Activated CD8-positive, alpha-beta T cell treated with anti-CD3 and anti-CD28 coated beads for 36 hours (primary cell): ENCODE measurements around the gene PLEKHG3. TPM values are rescaled to one million over a fixed set of nuclear protein-coding genes. Genes with fewer than 3 reads are reported as not detected.

Experiments used
- ATAC-seq: fragments of 200-7000 bp; cut with Tn5 transposase; one replicate; pipeline ENCODE4 v1.10.0; 2021; ENCODE audit warnings: mild to moderate bottlenecking, moderate library complexity
- CTCF ChIA-PET: fragments of 350-600 bp; sonication (Branson Sonifier 250); formaldehyde crosslinking; loops from one replicate; lab custom pipeline; 2021; ENCODE audit warnings: antibody characterized with exemption; lab: Charles Lee
- POLR2A ChIA-PET: fragments of 350-600 bp; sonication (Branson Sonifier 250); formaldehyde crosslinking; loops from one replicate; lab custom pipeline; 2021; ENCODE audit warnings: antibody characterized with exemption; lab: Charles Lee
- DNase-seq: peaks from one replicate; pipeline ENCODE4 v3.0.0-alpha.2; 2020
- H3K27ac Mint-ChIP-seq: one replicate; pipeline ENCODE4 v1.8.0; 2021; ENCODE audit warnings: mild to moderate bottlenecking, mixed read lengths
- H3K27me3 Mint-ChIP-seq: one replicate; pipeline ENCODE4 v1.8.0; 2021; ENCODE audit warnings: mixed read lengths
- H3K36me3 Mint-ChIP-seq: one replicate; pipeline ENCODE4 v1.8.0; 2021; ENCODE audit warnings: low read depth, mixed read lengths
- H3K4me1 Mint-ChIP-seq: one replicate; pipeline ENCODE4 v1.8.0; 2021; ENCODE audit warnings: low read depth, mixed read lengths
- H3K4me3 Mint-ChIP-seq: one replicate; pipeline ENCODE4 v1.8.0; 2021; ENCODE audit warnings: mild to moderate bottlenecking, moderate library complexity, mixed read lengths
- H3K9me3 Mint-ChIP-seq: one replicate; pipeline ENCODE4 v1.8.0; 2021; ENCODE audit warnings: mixed read lengths
- intact Hi-C: fragments of 100-400 bp; cut with micrococcal nuclease; formaldehyde crosslinking; loops from one replicate; pipeline ENCODE4 v1.10.0; 2022
- total RNA-seq, 2 experiments: library from RNA; stranded (reverse); gene quantifications; one replicate each; pipeline ENCODE4 v1.2.3, GENCODE V29; 2021
- TF ChIP-seq, protein P1 (sequence below): fragments of 200-600 bp; IDR thresholded peaks from one replicate; pipeline ENCODE4 v1.8.0; 2022; ENCODE audit warnings: antibody characterized with exemption, mild to moderate bottlenecking

PLEKHG3 gene
- total RNA-seq, 2 experiments from 2014 or later = 2.7 to 2.8 TPM

DNA sequence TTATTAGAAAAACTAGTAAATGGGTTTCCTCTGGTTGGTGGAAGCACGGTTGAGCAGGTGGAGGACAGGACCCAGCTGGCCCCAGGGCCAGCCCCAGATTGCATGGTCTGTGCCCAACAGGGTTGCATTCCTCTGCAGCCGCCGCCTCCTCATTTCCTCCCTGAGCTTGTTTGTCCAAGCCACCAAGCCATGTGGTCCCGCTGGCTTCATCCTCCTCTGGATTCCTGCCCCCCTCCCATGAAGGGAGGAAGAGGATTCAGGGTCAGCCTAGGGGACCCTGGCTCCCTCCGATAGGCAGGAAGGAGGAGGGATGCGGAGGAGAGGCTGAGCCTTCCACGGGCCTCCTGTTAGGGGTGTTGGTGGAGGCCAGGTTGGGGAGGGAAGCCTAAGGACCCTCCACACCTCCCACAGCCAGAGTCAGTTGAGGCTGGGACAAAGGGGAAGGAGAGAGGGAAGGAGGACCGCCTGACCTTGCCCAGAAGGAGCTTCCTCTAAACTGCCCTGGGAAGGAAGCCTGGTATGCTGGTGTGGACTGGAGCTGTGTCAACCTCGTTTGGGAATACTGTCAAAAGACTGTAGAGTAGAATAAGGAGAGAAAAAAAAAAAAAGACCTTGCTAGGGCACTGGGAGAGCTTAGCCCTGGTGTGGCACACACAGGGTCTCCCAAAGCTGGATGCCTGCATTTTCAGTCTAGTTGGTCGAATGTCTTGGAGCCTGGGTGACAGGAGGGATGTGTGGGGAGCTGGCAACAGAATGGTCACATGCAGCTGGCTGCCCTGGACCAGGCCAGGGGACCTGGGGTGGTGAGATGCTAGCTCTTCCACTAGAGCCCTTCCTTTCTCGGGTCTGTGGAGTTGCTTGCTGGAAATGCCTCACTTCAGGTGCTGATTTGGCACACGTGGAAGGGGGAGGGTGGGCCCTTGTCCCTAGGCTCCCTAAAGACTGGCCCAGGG is 42.4 kb downstream of the PLEKHG3 start:
- DNase-seq (no peak), ATAC-seq (no peak)
- POLR2A ChIA-PET = no interaction called here
- Mint-ChIP-seq H3K4me3 (no peak overlapping the region), H3K9me3 (no peaks in the 10 kb centered on the region), H3K36me3 (no peaks in the 10 kb centered on the region), H3K27ac (no peak overlapping the region), H3K27me3 (no peaks in the 10 kb centered on the region), H3K4me1 (no peaks in the 10 kb centered on the region)
- CTCF ChIA-PET = interaction anchor here (1.3 kb wide), 1 partner anchor 19 kb away, joined by 3 read pairs; no protein-coding TSS in a partner anchor
- TF ChIP-seq, protein P1, sequence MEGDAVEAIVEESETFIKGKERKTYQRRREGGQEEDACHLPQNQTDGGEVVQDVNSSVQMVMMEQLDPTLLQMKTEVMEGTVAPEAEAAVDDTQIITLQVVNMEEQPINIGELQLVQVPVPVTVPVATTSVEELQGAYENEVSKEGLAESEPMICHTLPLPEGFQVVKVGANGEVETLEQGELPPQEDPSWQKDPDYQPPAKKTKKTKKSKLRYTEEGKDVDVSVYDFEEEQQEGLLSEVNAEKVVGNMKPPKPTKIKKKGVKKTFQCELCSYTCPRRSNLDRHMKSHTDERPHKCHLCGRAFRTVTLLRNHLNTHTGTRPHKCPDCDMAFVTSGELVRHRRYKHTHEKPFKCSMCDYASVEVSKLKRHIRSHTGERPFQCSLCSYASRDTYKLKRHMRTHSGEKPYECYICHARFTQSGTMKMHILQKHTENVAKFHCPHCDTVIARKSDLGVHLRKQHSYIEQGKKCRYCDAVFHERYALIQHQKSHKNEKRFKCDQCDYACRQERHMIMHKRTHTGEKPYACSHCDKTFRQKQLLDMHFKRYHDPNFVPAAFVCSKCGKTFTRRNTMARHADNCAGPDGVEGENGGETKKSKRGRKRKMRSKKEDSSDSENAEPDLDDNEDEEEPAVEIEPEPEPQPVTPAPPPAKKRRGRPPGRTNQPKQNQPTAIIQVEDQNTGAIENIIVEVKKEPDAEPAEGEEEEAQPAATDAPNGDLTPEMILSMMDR = no peak
- intact Hi-C loops = no loop called here

DNA sequence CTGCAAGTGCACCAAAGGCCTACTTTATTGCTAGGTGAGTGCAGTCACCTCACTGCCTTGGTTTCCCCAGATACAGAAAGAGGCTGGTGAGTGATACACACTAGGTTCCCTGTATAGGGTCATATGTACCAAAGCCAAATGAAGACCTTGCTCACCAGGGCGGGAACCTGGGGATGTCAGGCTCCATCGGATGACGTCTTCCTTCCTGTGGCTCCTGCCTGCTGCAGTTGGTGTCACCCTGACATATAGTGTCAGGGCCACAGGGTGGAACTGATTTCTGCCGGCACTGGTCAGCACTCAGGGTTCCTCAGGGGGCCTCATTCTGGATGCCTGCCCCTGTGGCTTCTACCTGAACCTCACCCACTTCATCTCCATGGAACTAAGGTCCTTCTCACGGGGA is 43.1 kb downstream of the PLEKHG3 start:
- Mint-ChIP-seq H3K9me3 (no peaks in the 10 kb centered on the region), H3K4me1 (no peaks in the 10 kb centered on the region), H3K4me3 (no peak overlapping the region), H3K36me3 (no peaks in the 10 kb centered on the region), H3K27me3 (no peaks in the 10 kb centered on the region), H3K27ac (no peak overlapping the region)
- ATAC-seq (no peak), DNase-seq (no peak)
- TF ChIP-seq, protein P1 = no peak
- intact Hi-C loops = no loop called here
- ChIA-PET POLR2A (no interaction called here), CTCF (no interaction called here)

DNA sequence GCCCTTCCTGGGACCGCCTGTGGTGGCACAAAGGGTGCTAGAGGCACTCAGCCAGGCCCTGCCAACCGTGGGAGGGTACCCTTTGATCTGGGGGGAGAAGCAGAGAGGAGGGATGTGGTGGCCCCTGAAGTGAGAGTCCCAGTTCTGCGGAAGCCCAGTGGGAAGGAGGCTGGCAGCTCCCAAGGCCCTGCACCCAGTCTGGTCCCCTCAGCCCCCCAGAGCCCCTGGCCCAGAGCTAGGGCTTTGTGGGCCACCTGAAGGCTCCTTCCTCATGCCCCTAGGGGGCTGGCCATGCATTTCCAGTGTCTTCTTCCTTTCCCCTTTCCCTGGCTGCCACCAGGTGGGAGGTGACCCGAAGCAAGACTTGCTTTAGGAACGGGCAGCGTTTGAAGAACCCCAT is 44.3 kb downstream of the PLEKHG3 start:
- ChIA-PET POLR2A (no interaction called here), CTCF (no interaction called here)
- TF ChIP-seq, protein P1 = no peak
- ATAC-seq = no peak
- no peaks in the 10 kb centered on the region for H3K4me1 Mint-ChIP-seq
- no peak overlapping the region for H3K4me3 Mint-ChIP-seq
- no peaks in the 10 kb centered on the region for H3K27me3 Mint-ChIP-seq
- H3K27ac Mint-ChIP-seq = no peak overlapping the region
- no peak for DNase-seq
- no peaks in the 10 kb centered on the region for H3K9me3 Mint-ChIP-seq
- intact Hi-C loops = no loop called here
- H3K36me3 Mint-ChIP-seq = no peaks in the 10 kb centered on the region

DNA sequence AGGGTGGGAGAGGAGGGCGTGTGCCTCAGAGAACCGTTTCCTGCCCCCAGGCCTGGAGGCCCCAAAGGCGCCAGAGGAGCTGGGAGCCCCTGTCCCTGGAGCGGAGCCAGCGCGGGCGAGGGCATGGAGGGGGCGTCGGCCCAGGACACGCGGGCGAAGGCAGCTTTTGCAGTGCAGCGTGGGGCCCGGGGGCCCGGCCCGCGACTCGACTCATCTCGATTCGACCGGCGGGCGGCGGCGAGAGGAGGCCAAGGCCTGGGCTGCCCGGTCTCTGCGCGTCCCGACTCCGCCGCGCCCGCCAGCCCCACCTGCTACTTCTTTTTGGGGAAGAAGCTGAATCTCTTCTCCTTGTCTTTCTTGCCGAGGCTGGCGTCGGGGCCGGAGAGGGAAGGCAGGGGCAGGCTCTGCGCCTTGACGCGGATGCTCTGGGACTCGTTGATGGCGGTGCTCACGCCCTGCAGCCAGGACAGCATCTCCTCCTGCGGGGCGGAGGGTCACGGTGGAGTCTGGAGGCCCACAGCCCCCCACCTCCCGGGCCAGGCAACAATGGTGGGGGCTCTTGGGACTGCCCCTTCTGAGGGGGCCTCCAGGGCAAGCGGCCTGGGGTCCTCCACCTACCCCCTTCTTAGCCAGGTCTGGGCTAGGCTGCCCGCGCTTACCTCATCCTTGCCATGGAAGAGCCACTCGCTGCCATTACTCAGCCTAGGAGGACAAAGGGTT is 44.9 kb downstream of the PLEKHG3 start:
- DNase-seq (no peak), ATAC-seq (no peak)
- CTCF ChIA-PET = interaction anchor here (0.8 kb wide), 1 partner anchor 16 kb away, joined by 3 read pairs; no protein-coding TSS in a partner anchor
- no peaks in the 10 kb centered on the region for H3K27me3 Mint-ChIP-seq
- TF ChIP-seq, protein P1 = no peak
- intact Hi-C loops = no loop called here
- no peaks in the 10 kb centered on the region for H3K36me3 Mint-ChIP-seq
- H3K4me1 Mint-ChIP-seq = no peaks in the 10 kb centered on the region
- no peaks in the 10 kb centered on the region for H3K9me3 Mint-ChIP-seq
- H3K4me3 Mint-ChIP-seq = no peak overlapping the region
- no peak overlapping the region for H3K27ac Mint-ChIP-seq
- POLR2A ChIA-PET = no interaction called here
